PFSK-1 (cell line): ENCODE measurements around the gene CD300E.

Source experiments
- FOXP2 ChIP-seq: optimal IDR thresholded peaks from 2 replicates; pipeline ENCODE3; 2011; ENCODE audit warnings: borderline replicate concordance, control low read depth, inconsistent platforms; ENCODE audit not compliant: insufficient read depth; ENCODE audit errors: extremely low read length, extremely low read depth
- POLR2AphosphoS5 ChIP-seq: IDR thresholded peaks from 2 replicates; pipeline ENCODE4 v1.6.1; 2012; ENCODE audit warnings: low read depth, mild to moderate bottlenecking, control low read depth, low read length, moderate library complexity
- REST ChIP-seq, 2 experiments: IDR thresholded peaks; 2 replicates each; pipeline versions ENCODE4 v1.6.1 to v1.8.0; 2011 to 2012; ENCODE audit warnings: low read depth in 2 of 2, low read length in 2 of 2, control low read depth in 1 of 2, inconsistent platforms in 1 of 2, mild to moderate bottlenecking in 1 of 2, moderate library complexity in 1 of 2; ENCODE audit not compliant: insufficient read depth in 1 of 2
- SIN3A ChIP-seq: IDR thresholded peaks from 2 replicates; pipeline ENCODE4 v1.6.1; 2012; ENCODE audit warnings: mild to moderate bottlenecking, low read length, moderate library complexity, borderline replicate concordance; ENCODE audit not compliant: insufficient read depth
- TAF1 ChIP-seq: IDR thresholded peaks from 2 replicates; pipeline ENCODE4 v1.6.1; 2012; ENCODE audit warnings: low read length, control low read depth, borderline replicate concordance; ENCODE audit not compliant: insufficient read depth

DNA sequence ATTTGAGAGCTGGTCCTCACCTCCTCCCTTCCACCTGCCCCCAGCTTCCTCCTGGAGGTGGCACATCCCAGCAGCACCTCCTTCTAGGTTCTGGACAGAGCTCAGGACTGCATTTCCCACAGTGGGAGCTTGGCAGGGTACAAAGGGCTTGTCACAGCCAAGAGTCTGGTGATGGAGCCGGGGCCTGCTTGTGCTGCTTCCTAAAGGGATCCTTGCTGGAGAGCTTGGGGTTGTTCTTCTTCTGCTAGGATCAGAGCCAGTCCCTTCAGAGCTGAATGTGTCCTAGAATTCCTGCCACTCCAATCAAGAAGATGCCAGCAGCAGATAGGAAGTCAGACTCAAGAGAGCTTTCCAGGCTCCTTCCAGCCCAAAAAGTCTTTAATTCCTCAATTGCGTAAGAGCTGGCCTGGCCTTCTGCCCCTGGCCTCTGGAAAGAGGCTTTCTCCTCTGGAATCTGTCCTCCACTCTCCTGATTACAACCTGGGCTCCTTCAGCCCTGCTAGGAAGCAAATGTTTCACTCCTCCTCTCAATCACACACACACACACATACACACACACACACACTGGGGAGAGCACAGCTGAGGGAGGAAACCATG, 4.4 kb downstream of the CD300E start:
- TF ChIP-seq SIN3A (no peak), REST (IDR thresholded peaks at IDR 0.05; ENCODE audit: insufficient read depth in 1 of 2, low read depth in 2 of 2, low read length in 2 of 2) (no peak), POLR2AphosphoS5 (no peak), TAF1 (no peak), FOXP2 (no peak)
